HG02943 (cell line): ENCODE results near the gene HSPA4.
"Not testable (repeated sequence)": the region's sequence is repeated elsewhere in the genome, so short reads cannot be mapped to it uniquely, and the experiment has no call there.

Experiments used
- ATAC-seq: cut with Tn5 transposase; IDR thresholded peaks from one replicate; pipeline ENCODE4 v1.9.1; 2021; ENCODE audit warnings: mild to moderate bottlenecking, low read depth, moderate library complexity; ENCODE audit not compliant: unreplicated experiment

The HSPA4 gene

GRCh38 chr5:133049726-133050048 lies 2.1 kb upstream of the HSPA4 start:
- no peak for ATAC-seq

GRCh38 chr5:133050521-133050920 lies 1.3 kb upstream of the HSPA4 start:
- no peak for ATAC-seq

- no peak for ATAC-seq
Observed at GRCh38 chr5:133051061-133051541, 712 bp upstream of the HSPA4 start.

- peak; percentile 40 for ATAC-seq
Observed at GRCh38 chr5:133052317-133053175, 733 bp downstream of the HSPA4 start.

- ATAC-seq, result no peak
Observed at GRCh38 chr5:133053448-133053847, 1.6 kb downstream of the HSPA4 start.

GRCh38 chr5:133054697-133055471 lies 3.1 kb downstream of the HSPA4 start:
- ATAC-seq, result no peak

GRCh38 chr5:133056891-133057290 lies 5.1 kb downstream of the HSPA4 start:
- ATAC-seq, result no peak

- no peak for ATAC-seq
Observed at GRCh38 chr5:133059621-133060020, 7.8 kb downstream of the HSPA4 start.

GRCh38 chr5:133062276-133062675 lies 10.5 kb downstream of the HSPA4 start:
- ATAC-seq, result no peak

GRCh38 chr5:133063965-133064364 lies 12.2 kb downstream of the HSPA4 start:
- ATAC-seq, result no peak

- ATAC-seq, result no peak
Observed at GRCh38 chr5:133065471-133065870, 13.7 kb downstream of the HSPA4 start.

GRCh38 chr5:133066045-133066444 lies 14.2 kb downstream of the HSPA4 start:
- ATAC-seq, result no peak

- ATAC-seq, result no peak
Observed at GRCh38 chr5:133072021-133072420, 20.2 kb downstream of the HSPA4 start.

GRCh38 chr5:133075572-133076536 lies 24.0 kb downstream of the HSPA4 start:
- no peak for ATAC-seq

GRCh38 chr5:133079048-133079447 lies 27.2 kb downstream of the HSPA4 start:
- no peak for ATAC-seq

- ATAC-seq, result no peak
Observed at GRCh38 chr5:133081036-133081435, 29.2 kb downstream of the HSPA4 start.

- no peak for ATAC-seq
Observed at GRCh38 chr5:133081703-133082102, 29.9 kb downstream of the HSPA4 start.

GRCh38 chr5:133082128-133082527 lies 30.3 kb downstream of the HSPA4 start:
- no peak for ATAC-seq

- ATAC-seq, result no peak
Observed at GRCh38 chr5:133083901-133084300, 32.1 kb downstream of the HSPA4 start.

GRCh38 chr5:133085171-133085570 lies 33.4 kb downstream of the HSPA4 start:
- not testable (repeated sequence) for ATAC-seq
